Left renal pelvis (tissue), 4 donors: Measurements from ENCODE around the gene OR6C76. TPM values are rescaled to one million over a fixed set of nuclear protein-coding genes. Genes with fewer than 3 reads are reported as not detected.
A peak's percentile ranks its signal among the peaks of the same experiment; 100 is the strongest.
"Not testable (repeated sequence)": the region's sequence is repeated elsewhere in the genome, so short reads cannot be mapped to it uniquely, and the experiment has no call there.

Source experiments
- DNase-seq, 4 donors: peaks; one replicate each; pipeline ENCODE4 v3.0.0-alpha.2; 2013; ENCODE audit warnings: low read depth in 4 of 4, low spot score in 3 of 4
- polyA plus RNA-seq, 4 donors: library from polyadenylated mRNA; unstranded; fragments of 120-200 nt; gene quantifications; one replicate each; pipeline ENCODE4 v1.2.1, GENCODE V29; 2013; ENCODE audit not compliant: insufficient read length in 4 of 4

OR6C76 gene
- polyA plus RNA-seq: not detected

DNA sequence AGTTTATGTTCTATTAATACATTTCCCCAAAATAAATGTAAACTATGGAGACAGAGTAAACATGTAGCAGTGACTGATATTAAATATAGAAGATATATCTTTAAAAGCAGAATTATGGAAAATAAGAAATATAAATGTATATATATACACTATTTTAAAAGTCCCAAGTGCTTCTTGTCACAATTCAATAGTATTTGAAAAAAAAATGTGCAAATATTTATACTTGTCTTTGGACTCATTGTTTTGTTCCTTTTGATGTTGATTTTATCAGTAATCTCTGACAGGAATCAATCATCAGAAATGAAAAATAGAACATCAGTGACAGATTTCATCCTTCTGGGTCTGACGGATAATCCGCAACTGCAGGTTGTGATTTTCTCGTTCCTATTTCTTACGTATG, at the start of gene OR6C76:
Gene OR6C76, plus strand, starts transcription at position 301 of the 400 bp plus-strand sequence. Its CDS starts 0 bp downstream, at position 301.
- DNase-seq: no peak

DNA sequence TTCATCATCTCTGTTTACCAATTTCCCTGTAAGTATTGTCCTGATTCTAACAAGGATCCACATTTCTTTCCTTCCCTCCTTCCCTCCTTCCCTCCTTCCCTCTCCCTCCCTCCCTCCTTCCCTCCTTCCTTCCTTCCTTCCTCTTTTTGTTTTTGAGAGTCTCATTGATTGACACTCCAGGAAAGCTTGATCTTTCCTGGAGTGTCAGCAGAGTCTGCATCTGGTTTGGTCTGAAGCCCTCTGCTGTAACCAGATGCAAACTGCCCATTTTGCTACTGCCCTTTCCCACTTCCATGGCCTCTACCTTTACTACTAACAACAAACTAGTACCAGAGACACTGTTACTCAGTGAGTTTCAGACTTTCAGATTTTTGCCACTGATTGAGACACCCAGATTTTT, 40.2 kb upstream of the OR6C76 start:
- no peak for DNase-seq

DNA sequence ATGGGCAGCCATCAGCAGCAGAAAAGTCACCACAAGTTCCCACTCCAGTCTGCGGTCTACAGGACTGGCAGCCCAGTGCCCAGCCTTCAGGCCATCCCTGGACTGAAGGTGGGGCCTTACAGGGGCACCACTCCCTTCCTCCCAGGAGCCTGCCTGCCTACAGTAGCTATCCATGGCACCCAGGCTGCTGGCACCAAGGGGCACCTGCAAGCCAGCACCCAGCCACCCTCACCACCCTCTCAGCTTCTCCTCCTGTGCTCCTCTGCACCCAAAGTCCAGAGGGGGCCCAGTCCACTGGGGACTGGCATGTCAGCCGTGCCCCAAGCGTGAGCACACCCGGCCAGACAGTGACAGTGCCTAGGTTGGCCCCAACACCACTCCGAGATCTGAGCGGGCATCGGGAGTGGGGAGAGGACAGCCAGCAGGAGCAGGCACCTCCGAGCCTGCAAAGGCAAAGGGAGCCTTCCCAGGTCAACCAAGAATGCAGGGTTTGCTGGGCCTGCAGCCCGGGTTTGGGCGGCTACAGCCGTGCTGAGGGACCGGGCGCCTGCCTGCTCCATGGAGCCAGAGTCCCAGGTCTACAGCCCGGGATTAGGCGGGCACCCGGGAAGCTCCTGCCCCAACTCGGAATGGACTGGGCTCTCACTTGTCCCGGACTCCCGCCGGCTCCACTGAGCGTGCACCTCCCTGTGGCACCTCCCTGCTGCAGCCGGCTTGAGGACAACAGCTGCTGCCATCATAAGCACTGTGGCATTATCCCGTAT, 33.8 kb upstream of the OR6C76 start:
- no peak for DNase-seq

DNA sequence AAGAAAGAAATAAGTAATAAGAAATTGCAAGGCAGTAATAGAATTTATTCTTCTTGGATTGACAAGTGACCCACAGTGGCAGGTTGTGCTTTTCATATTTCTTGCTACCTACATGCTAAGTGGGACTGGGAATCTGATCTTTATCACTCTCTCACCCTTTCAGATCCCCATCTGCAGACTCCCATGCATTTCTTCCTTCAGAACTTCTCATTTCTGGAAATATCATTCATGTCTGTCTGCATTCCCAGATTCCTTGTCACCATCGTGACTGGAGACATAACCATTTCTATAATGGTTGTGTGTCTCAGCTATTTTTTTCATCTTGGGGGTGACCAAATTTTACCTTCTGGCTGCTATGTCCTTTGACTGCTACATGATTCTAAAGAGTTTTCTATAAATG, 29.7 kb upstream of the OR6C76 start:
- DNase-seq: no peak

DNA sequence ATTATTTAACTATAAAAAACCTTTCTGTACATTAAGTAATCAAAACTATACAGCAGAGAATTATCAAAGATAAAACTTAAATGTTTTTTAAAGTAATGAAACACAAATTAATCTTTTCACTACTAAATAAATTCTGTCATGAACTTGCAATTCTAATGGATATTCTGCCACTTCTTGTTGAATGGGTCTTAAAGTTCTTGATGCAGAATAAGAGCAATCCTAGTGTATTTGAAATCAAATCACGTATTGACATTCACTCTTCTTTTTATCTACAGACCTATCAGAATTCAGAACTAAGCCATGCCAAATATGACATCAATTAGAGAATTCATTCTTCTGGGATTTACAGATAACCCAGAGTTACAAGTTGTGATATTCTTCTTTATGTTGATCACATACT, 25.8 kb upstream of the OR6C76 start, which contains the start of gene OR6C65:
Gene OR6C65, plus strand, starts transcription at position 301 of the 400 bp plus-strand sequence. Its CDS starts 0 bp downstream, at position 301.
- DNase-seq: no peak

DNA sequence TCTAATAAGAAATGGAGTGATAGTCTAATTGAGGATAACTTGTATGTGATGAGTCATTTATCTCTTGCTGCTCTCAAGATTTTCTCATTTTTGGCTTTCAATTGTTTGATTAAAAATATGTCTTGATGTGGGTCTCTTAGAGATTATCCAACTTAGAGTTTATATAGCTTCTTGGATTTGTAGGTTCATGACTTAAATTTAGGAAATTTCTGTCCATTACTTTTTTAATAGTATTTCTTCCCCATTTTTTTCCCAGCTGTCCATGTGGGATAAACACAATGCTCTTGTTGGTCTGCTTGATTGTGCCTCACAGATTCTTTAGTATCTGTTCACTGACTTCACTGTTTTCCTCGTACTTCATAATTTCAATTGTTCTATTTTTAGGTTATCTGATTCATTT, 18.2 kb upstream of the OR6C76 start:
- no peak for DNase-seq

DNA sequence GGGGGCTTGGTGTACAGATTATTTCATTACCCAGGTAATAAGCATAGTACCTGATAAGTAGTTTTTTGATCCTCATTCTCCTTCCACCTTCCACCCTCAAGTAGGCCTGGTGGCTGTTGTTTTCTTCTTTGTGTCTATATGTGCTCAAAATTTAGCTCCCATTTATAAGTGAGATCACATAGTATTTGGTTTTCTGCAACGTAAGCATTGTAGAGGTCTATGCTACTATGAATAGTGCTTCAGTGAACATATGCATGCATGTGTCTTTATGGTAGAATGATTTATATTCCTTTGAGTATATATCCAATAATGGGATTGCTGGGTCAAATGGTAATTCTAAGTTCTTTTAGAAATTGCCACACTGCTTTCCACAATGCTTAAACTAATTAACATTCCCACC, 16.9 kb upstream of the OR6C76 start:
- DNase-seq: not testable (repeated sequence)

DNA sequence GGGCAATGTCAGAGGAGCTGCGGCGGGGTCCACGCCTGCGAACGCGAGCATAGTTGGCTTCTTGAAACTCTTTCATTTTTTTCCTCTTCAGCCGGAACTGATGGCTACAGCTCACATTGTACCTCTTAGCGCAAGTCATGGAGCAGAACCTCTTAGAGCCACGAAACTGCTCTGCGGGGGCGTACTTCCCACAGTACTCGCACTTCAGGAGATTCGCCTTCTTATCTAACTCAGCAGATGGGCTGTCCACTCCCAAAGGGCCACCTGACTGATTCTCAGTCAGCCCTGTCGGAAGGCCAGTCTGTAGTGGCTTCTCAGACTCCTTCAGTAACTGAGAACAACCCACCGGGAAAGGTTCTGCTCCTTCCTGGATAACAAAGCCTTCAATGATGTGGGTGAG, 13.9 kb upstream of the OR6C76 start:
- not testable (repeated sequence) for DNase-seq

DNA sequence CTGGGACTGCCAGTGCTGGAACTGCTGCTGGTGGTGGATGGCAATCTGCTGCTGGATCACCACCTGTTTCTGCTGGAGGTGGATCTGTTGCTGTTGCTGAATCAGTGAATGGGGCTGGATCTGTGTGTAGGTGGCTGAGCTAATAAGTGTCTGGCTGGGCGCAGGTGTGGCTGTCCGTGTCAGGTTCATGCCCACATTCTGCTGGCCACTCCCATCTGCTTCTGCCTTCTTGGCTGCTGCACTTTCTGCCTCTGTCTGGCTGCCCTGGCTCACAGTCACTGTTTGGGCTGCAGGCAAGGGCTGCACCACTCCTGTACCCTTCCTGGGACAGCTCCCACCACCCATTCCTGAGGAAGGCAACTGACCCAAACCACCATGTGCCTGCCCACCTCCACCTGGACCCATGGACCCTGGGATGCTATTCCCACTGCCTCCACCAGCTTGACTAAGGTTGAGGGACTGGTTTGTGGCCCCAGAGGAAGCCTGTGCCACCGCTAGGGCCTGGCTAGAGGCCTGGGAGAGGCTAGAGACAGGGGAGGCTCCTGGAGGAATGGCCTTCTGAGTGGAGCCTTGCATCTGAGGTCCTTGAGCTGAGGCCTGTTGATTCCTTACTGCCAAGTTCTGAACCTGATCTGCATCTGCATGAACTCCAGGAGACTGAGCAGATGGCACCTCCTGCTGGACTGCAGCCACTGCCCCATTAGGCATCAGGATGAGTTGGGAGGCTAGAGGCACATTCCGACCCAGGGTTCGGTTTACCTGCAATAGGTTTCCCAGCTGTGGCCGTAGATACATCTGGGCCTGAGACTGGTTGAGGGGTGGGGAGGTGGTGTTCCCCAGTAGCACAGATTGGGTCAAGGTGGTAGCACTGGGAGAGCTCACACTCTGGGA, 12.3 kb upstream of the OR6C76 start:
- not testable (repeated sequence) for DNase-seq

DNA sequence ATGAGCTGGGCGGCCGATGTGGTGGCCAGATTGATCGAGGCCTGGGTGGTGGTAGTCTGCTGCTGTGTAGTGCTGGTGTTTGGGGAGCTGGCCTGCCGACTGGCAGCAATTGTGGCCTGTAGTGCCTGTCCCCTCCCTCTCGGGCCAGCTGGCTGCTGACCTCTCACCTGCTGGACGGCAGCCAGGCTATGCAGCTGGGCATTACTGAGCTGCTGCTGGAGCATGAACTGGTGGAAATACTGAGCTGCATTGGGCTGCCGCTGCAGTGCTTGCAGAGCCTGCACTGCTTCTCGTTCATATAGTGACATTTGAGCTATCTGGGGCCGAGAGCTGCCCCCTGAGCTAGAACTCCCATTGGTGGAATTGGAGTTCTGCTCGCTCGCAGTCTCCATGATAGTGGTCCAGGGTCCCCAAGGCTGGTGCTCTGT, 11.6 kb upstream of the OR6C76 start:
- peak in 1 of 4 donors; percentile 1 for DNase-seq

DNA sequence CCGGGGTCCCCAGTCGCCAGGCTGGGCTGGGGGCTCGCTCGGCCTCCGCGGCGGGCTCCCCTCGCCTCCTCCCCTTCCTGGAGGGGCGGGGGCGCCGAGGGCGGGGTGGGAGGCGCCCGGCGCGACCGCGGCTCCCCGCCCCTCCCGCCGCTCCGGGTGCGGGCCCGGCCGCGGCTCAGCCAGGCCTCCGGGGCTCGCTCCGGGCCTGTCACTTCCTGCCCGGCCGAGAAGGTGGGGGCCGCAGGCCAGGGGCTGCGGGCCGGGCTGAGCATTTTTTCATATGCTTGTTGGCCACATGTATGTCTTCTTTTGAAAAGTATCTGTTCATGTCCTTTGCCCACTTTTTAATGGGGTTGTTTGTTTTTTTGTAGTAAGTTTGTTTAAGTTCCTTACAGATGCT, 11.2 kb upstream of the OR6C76 start:
- not testable (repeated sequence) for DNase-seq

DNA sequence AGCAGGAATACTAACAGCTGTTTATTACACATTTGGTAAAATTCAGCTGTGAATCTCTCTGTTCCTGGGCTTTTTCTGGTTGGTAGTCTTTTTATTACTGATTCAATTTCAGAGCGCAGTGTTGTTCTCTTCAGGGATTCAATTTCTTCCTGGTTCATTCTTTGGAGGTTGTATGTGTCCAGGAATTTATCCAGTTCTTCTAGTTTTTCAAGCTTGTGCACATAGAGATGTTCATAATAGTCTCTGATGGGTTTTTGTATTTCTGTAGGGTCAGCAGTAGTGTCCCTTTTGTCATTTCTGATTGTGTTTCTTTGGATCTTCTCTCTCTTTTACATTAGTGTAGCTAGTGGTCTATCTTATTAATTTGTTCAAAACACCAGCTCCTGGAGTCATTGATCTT, 9.1 kb upstream of the OR6C76 start:
- DNase-seq: no peak

DNA sequence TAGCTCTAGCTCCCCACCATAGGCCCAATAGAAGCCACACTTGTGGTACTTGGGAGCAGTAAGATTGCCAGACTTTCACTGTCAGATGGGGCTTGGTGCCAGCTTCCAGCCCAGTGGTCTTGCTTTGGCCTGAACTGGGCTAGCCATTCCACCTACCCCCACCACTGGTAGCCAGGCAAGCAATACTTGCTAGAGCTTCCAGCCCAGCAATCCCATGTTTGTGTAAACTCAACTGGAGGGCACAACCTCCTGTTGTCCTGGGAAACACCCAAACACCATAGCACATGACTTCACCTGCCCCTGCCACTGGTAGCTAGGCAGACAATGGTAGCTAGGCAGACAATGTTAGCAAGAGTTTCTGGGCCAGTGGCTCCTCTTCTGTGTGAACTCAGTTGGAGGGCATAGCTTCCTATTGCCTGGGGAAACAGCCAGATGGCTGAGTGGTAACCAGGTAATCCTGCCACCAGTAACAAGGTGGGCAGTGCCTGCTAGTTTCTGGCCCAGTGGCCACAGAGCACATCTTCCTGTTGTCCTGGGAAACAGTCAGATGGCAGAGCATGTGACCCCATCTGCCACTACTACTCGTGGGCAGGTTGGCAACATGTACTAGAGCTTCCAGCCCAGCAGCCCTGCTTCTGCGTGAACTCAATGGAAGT, 5.6 kb upstream of the OR6C76 start:
- no peak for DNase-seq

DNA sequence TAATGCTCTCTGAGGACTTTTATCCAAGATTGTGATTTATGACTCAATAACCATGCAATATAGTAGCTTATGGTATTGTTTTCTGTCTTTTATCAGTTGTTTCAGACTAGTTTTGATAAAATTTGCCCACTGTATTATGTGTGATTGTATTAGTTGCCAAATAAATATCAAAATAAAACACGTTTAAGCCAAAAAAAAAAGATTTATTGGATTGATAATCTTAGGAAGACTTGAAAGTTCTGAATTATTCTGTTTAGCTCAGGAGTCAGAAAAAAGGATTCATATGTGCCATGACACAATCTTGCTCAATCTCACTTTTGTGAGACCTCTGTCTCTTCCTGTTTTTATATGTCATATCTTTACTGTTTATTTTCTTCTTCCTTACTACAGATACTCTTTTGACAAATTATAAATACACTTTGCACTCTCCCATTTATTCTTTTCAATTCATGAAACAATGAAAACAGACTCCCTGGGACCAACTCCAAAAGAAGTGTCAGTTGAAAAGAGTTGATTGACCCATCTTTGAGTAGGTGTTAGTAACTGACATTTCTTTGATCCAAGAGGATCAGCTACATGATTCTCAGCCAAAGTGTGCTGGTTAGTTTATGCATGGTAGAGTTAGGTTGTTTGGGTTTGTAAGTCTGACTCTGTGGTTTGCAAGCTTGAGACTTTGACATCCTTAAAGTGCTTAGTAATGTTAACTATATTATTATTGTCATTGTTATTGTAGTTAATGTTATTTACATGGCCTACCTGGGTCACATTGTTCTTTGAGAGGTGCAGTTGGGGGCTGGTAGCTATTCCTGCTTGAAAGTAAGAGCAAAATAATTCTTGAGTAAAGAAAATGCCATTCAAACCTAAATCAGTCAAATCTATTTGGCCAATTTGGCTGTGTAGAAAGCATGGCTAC, 2.5 kb downstream of the OR6C76 start:
- no peak for DNase-seq

DNA sequence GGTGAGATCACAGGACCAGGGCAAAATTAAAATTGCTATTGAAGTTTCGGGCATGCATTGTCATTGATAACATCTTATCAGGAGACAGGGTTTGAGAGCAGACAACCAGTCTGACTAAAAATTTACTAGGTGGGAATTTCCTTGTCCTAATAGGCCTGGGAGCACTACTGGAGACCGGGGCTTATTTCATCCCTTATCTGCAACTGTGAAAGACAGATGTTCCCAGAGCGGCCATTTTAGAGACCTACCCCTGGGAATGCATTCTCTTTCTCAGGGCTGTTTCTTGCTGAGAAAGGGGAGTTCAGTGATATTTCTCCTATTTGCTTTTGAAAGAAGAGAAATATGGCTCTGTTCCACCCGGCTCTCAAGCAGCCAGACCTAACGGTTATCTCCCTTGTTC, 15.2 kb downstream of the OR6C76 start:
- not testable (repeated sequence) for DNase-seq

DNA sequence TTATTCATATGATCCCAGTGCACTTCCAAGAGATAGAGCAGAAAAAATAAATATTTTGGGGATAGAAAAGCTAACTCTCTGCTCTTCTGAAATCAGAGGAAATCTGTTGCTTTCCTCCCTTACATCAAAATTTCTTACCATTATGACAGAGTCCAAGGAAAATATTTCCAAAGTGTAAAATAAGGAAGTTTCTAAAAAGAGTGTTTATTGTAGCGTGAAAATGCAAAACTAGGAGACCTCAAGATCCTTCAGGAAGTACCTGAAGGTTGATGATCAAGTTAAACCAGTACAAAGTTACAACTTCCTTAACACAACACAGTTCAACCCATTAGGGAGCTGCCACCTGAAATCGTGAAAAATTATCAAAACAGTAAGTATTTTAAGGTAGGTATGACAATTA, 17.7 kb downstream of the OR6C76 start, which contains the start of gene OR6C2:
Gene OR6C2, plus strand, starts transcription at position 301 of the 400 bp plus-strand sequence. CDS start 8,138 bp downstream, outside the sequence.
- DNase-seq: no peak

DNA sequence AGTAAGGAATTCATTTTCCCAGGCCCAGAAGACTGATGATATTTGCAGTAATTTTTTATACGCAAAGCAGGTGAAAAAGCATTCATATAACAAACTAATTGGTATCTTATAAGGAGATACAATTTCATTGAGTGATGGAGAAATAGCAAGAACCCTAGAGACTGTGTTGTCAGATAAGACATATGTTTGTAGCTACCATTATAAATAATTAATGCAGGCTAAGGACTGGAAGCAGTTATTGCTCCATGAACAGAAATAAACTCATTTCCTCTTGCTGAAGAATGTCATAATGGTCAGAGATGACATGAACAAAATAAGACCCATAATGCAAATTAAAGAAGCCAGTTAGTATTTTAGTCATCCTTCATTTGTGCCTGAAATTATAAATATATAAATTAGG, 19.3 kb downstream of the OR6C76 start:
- DNase-seq: no peak

DNA sequence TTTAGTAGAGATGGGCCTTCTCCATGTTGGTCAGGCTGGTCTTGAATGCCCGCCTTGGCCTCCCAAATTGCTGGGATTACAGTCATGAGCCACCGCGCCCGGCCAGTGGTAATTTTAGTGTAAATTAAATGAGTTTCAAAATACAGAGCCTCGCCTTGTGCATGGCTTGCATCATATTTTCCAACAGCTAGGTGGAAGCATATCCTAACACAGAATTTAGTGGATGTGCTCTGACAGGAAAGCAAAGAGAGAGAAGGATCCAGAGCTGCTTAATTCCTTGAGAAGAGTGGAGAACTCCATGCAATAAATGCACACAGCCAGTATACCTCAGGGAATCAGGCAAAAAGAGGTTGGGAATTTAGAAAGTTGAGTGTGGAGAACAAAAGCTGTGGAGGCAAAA, 20.3 kb downstream of the OR6C76 start:
- DNase-seq: no peak

DNA sequence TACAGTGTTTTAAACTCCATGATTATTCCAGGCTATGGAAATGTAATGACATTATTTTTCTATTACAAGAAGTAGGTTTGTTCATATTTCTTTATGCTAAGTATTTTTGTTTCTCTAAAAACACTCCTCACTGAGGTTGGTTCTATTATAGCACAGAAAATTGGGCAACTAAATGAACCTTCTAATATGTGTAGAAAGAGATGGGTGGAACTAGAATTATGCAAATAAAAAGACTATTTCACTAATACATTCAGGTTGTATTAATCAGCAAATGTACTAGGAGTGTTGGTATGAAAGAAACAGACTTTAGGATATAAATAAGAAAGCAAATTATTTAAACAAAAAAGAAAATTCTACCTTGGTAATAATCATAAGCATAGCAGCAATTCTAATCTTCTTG, 22.8 kb downstream of the OR6C76 start:
- no peak for DNase-seq

DNA sequence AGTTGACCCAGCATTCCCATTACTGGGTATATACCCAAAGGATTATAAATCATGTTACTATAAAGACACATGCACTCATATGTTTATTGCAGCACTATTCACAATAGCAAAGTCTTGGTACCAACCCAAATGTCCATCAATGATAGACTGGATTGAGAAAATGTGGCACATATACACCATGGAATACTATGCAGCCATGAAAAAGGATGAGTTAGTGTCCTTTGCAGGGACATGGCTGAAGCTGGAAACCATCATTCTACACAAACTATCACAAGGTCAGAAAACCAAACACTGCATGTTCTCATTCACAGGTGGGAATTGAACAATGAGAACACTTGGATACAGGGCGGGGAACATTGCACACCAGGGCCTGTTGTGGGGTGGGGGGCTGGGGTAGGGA, 38.9 kb downstream of the OR6C76 start:
- not testable (repeated sequence) for DNase-seq
